ENCODE measurements around the gene RETN.

DNA sequence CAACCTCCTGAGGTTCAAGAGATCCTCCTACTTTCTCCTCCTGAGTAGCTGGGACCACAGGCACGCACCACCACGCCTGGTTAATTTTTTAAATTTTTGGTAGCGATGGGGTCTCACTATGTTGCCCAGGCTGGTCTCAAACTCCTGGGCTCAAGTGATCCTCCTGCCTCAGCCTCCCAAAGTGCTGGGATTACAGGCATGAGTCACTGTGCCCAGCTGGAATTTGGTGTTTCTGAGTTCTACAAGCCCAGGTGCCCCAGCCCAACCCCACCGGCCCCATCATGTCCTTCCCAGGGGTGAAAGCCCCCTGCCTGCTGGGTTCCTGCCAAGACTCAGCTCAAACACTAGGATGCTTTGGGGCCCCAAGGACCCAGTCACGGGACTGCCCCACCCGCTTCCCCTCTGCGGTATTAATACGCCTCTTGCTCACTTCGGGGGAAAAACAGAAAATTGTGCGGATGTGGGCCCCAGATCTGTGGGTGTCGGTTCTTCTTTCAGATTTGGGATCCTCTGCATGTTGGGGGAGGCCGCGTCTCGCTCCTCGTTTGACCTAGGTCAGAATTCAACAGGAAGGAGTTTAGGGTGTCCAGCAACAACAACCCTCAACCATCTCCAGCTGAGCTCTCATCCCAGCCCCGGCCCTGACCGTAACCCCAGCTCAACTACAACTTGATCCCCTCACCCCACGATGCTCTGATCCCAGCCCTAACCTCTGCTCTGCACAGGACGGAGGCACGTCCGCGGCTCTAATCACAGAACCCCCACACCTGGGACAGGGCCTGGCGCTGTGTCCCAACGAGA, 36.7 kb downstream of the RETN start:
- no peak for TF ChIP-seq SIN3A (IDR thresholded peaks at IDR 0.05; ENCODE audit: low read depth)
- no peak for TF ChIP-seq POLR2AphosphoS5 (IDR thresholded peaks at IDR 0.05; ENCODE audit: low read depth, low read length)
- TF ChIP-seq, protein P1, sequence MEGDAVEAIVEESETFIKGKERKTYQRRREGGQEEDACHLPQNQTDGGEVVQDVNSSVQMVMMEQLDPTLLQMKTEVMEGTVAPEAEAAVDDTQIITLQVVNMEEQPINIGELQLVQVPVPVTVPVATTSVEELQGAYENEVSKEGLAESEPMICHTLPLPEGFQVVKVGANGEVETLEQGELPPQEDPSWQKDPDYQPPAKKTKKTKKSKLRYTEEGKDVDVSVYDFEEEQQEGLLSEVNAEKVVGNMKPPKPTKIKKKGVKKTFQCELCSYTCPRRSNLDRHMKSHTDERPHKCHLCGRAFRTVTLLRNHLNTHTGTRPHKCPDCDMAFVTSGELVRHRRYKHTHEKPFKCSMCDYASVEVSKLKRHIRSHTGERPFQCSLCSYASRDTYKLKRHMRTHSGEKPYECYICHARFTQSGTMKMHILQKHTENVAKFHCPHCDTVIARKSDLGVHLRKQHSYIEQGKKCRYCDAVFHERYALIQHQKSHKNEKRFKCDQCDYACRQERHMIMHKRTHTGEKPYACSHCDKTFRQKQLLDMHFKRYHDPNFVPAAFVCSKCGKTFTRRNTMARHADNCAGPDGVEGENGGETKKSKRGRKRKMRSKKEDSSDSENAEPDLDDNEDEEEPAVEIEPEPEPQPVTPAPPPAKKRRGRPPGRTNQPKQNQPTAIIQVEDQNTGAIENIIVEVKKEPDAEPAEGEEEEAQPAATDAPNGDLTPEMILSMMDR (IDR thresholded peaks at IDR 0.05 in 2 of 3, conservative IDR thresholded peaks at IDR 0.05 in 1 of 3; ENCODE audit: borderline replicate concordance in 1 of 3, insufficient read depth in 1 of 3, low read depth in 2 of 3, low read length in 2 of 3), result no peak
